ENCODE measurements around the gene NES.

Gene NES

GRCh38 chr1:156698995-156699394 lies 21.8 kb upstream of the NES start:
- Histone ChIP-seq H3K79me2 (no peaks in the 10 kb centered on the region), H3K4me3 (ENCODE audit: low read depth, low read length) (no peak overlapping the region), H3K4me2 (ENCODE audit: low read length) (no peak overlapping the region), H3K27me3 (ENCODE audit: control insufficient read depth, insufficient read depth, low read length) (no peaks in the 10 kb centered on the region), H3K4me1 (peaks cover 15% of the 10 kb centered on the region), H3K9me3 (ENCODE audit: control insufficient read depth, low read length) (no peaks in the 10 kb centered on the region), H3K36me3 (ENCODE audit: control insufficient read depth, insufficient read depth, low read length) (no peaks in the 10 kb centered on the region), H3K27ac (no peak overlapping the region), H3K9ac (no peak overlapping the region), H2AFZ (no peak overlapping the region)
- no peak for TF ChIP-seq CTCF (IDR thresholded peaks at IDR 0.05)

DNA sequence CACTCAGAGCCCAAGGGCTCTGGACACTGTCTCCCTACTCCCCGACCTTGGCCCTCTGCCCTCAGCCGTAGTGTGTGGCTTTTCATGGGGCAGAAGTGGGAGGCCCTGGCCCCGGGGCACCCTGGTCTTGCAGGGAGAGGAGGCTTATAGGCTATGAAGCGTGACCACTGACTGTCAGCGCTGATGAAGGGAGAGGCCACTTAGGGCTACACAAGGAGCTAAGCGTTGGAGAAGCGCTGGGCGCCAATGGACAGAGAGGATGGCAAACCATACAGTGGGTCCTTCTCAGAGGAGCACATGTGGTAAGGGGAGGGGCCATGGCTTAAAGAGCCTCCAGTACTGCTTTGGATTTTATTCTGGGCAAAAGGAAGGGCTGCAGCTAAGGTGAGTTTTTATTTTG lies 20.3 kb upstream of the NES start:
- Histone ChIP-seq H3K27me3 (ENCODE audit: control insufficient read depth, insufficient read depth, low read length) (no peaks in the 10 kb centered on the region), H2AFZ (no peak overlapping the region), H3K4me3 (ENCODE audit: low read depth, low read length) (no peak overlapping the region), H3K4me1 (peaks cover 9% of the 10 kb centered on the region), H3K4me2 (ENCODE audit: low read length) (no peak overlapping the region), H3K79me2 (no peaks in the 10 kb centered on the region), H3K9ac (no peak overlapping the region), H3K36me3 (ENCODE audit: control insufficient read depth, insufficient read depth, low read length) (no peaks in the 10 kb centered on the region), H3K27ac (peak overlapping the region; percentile 39), H3K9me3 (ENCODE audit: control insufficient read depth, low read length) (no peaks in the 10 kb centered on the region)
- no peak for TF ChIP-seq CTCF (IDR thresholded peaks at IDR 0.05)

DNA sequence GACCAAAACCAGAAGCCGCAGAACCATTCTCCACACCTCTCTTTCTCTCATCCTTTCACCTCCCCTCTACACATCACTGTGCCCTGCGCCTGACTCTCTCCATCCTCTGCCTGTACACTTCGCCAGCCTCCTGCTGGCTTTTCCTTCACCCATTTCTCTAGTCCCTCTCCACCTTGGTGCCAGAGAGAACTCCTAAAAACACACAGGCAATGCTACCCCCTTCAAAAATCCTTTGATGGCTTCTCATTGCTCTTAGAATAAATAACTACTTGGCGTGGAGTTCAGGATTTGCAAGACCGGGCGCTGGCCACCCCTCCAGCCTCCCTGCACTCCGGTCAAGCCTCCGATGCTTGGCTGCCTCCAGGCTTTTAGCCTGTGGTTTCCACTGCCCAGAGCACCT lies 19.5 kb upstream of the NES start:
- H3K27ac ChIP-seq, result no peak overlapping the region
- peaks cover 15% of the 10 kb centered on the region for H3K4me1 ChIP-seq
- no peaks in the 10 kb centered on the region for H3K9me3 ChIP-seq (ENCODE audit: control insufficient read depth, low read length)
- no peak overlapping the region for H3K4me2 ChIP-seq (ENCODE audit: low read length)
- H2AFZ ChIP-seq, result no peak overlapping the region
- no peak overlapping the region for H3K4me3 ChIP-seq (ENCODE audit: low read depth, low read length)
- no peak overlapping the region for H3K9ac ChIP-seq
- no peaks in the 10 kb centered on the region for H3K27me3 ChIP-seq (ENCODE audit: control insufficient read depth, insufficient read depth, low read length)
- H3K79me2 ChIP-seq, result no peaks in the 10 kb centered on the region
- no peak for TF ChIP-seq CTCF (IDR thresholded peaks at IDR 0.05)
- H3K36me3 ChIP-seq (ENCODE audit: control insufficient read depth, insufficient read depth, low read length), result no peaks in the 10 kb centered on the region

DNA sequence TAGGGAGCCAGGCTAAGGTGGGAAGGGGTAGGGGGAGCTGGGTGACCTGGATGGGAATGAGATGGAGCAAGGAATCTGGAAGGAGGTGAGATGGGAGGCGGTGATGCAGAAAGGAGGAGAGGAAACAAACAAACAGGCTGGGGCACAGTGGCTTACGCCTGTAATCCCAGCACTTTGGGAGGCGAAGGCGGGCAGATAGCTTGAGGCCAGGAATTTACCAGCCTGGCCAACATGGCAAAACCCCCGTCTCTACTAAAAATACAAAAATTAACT lies 17.4 kb upstream of the NES start:
- Histone ChIP-seq H3K27ac (peak overlapping the region; percentile 85), H3K79me2 (no peaks in the 10 kb centered on the region), H2AFZ (peak overlapping the region; percentile 61), H3K27me3 (ENCODE audit: control insufficient read depth, insufficient read depth, low read length) (no peaks in the 10 kb centered on the region), H3K4me1 (peaks cover 19% of the 10 kb centered on the region), H3K4me3 (ENCODE audit: low read depth, low read length) (no peak overlapping the region), H3K9me3 (ENCODE audit: control insufficient read depth, low read length) (no peaks in the 10 kb centered on the region), H3K36me3 (ENCODE audit: control insufficient read depth, insufficient read depth, low read length) (no peaks in the 10 kb centered on the region), H3K4me2 (ENCODE audit: low read length) (peak overlapping the region; percentile 15), H3K9ac (no peak overlapping the region)
- no peak for TF ChIP-seq CTCF (IDR thresholded peaks at IDR 0.05)

DNA sequence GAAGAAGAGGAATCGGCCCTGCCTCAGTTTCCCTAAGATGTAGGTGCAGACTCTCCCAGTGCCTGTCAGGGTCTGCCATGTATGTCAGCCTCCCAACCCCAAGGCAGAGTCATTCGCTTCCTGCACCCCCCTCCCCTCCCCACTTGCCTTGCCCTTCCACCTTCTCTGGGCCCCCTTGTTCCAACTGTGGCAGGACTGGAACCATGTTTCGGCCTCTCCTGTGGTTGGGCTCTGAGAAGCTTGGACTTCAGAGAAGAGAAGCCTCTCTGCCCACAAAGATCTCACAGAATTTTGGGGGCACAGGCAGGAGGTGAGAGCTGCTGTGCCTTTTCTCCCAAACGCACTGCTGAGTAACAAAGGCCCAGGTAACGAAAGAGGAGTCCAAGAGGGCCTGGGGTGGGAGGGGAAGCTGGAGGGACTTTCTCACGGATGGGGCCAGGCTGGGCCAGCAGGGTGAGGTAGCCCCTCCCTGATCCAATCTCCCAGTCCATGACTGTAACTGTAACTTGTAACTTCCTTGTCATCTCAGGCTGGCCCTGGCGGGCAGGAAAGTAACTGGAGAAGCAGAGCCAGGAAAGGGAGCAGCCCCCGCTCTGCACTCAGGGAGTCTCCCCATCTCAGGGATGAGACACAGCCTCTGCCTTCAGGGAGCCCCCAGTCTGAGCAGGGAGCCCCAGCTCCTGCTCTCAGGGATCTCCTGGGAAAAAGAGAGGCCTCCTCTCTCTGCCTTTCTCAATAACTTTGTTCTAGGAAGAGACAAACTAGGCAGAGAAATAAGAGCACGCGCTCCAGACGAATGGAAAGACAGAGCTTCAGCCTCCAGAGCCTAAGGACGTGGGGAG lies 16.9 kb upstream of the NES start:
- no peak for TF ChIP-seq CTCF (IDR thresholded peaks at IDR 0.05)
- H3K4me3 ChIP-seq (ENCODE audit: low read depth, low read length), result no peak overlapping the region
- H3K4me1 ChIP-seq, result peaks cover 22% of the 10 kb centered on the region
- no peaks in the 10 kb centered on the region for H3K9me3 ChIP-seq (ENCODE audit: control insufficient read depth, low read length)
- H3K79me2 ChIP-seq, result no peaks in the 10 kb centered on the region
- no peaks in the 10 kb centered on the region for H3K27me3 ChIP-seq (ENCODE audit: control insufficient read depth, insufficient read depth, low read length)
- H3K27ac ChIP-seq, result peak overlapping the region; percentile 85
- no peaks in the 10 kb centered on the region for H3K36me3 ChIP-seq (ENCODE audit: control insufficient read depth, insufficient read depth, low read length)
- H3K9ac ChIP-seq, result no peak overlapping the region
- H2AFZ ChIP-seq, result peak overlapping the region; percentile 61
- peak overlapping the region; percentile 15 for H3K4me2 ChIP-seq (ENCODE audit: low read length)

Measured in parathyroid adenoma (tissue), 2 donors.